GM21360 (cell line): ENCODE measurements around the gene HACD3.

ENCODE experiments used
- ATAC-seq: cut with Tn5 transposase; IDR thresholded peaks from one replicate; pipeline ENCODE4 v1.9.1; 2021; ENCODE audit warnings: mild to moderate bottlenecking, moderate library complexity; ENCODE audit not compliant: unreplicated experiment

HACD3 gene

GRCh38 chr15:65530318-65531111, at the start of gene HACD3:
TSS of gene HACD3 (plus strand) at chr15:65530463. CDS start at chr15:65530632, 169 bp downstream.
- ATAC-seq: peak; percentile 72

- no peak for ATAC-seq
These were observed 45.4 kb upstream of the HACD3 start for GRCh38 chr15:65484876-65485275.

GRCh38 chr15:65494076-65494475, 36.2 kb upstream of the HACD3 start:
- ATAC-seq: no peak

- ATAC-seq: no peak
These were observed 20.9 kb upstream of the HACD3 start for GRCh38 chr15:65509321-65509720.

- ATAC-seq: no peak
These were observed 18.1 kb upstream of the HACD3 start for GRCh38 chr15:65512189-65512588.

GRCh38 chr15:65512807-65513416, 17.4 kb upstream of the HACD3 start:
- ATAC-seq: no peak

- peak; percentile 85 for ATAC-seq
These were observed 13.0 kb upstream of the HACD3 start, which contains the start of gene DPP8 for GRCh38 chr15:65516997-65517865. TSS of gene DPP8 (minus strand) at chr15:65517689. CDS start at chr15:65512553, 5,136 bp downstream.

GRCh38 chr15:65517866-65518207, 12.4 kb upstream of the HACD3 start:
- no peak for ATAC-seq

GRCh38 chr15:65518633-65519285, 11.5 kb upstream of the HACD3 start:
- no peak for ATAC-seq

- no peak for ATAC-seq
These were observed 8.9 kb upstream of the HACD3 start for GRCh38 chr15:65521350-65521749.

- no peak for ATAC-seq
These were observed 6.0 kb upstream of the HACD3 start for GRCh38 chr15:65524226-65524625.

- no peak for ATAC-seq
These were observed 4.6 kb upstream of the HACD3 start for GRCh38 chr15:65525622-65526021.

GRCh38 chr15:65528461-65529060, 1.7 kb upstream of the HACD3 start:
- ATAC-seq: no peak

GRCh38 chr15:65529762-65530317, 423 bp upstream of the HACD3 start:
- no peak for ATAC-seq

- ATAC-seq: no peak
These were observed 2.4 kb downstream of the HACD3 start for GRCh38 chr15:65532738-65533051.

GRCh38 chr15:65533057-65533756, 2.9 kb downstream of the HACD3 start:
- no peak for ATAC-seq

GRCh38 chr15:65535192-65535591, 4.9 kb downstream of the HACD3 start:
- no peak for ATAC-seq

GRCh38 chr15:65540314-65540713, 10.1 kb downstream of the HACD3 start:
- ATAC-seq: no peak

- no peak for ATAC-seq
These were observed 11.1 kb downstream of the HACD3 start for GRCh38 chr15:65541231-65541820.
